HepG2 (cell line): ENCODE results near the gene RASGRP1. TPM values are rescaled to one million over a fixed set of nuclear protein-coding genes. Genes with fewer than 3 reads are reported as not detected.
A peak's percentile ranks its signal among the peaks of the same experiment; 100 is the strongest.

Experiments
- AGO1 ChIP-seq: fragments of 200-400 bp; formaldehyde crosslinking; IDR thresholded peaks from 2 replicates; pipeline ENCODE4 v1.6.1; 2017; ENCODE audit warnings: mild to moderate bottlenecking, low read depth, low read length, moderate library complexity; ENCODE audit not compliant: poor library complexity, severe bottlenecking
- ATF7 ChIP-seq, 2 experiments: fragments of 450-650 bp in 1 of 2; sonication (generic) in 1 of 2; formaldehyde crosslinking in 1 of 2; IDR thresholded peaks; 2 replicates each; pipeline versions ENCODE4 v1.4.0 to v1.6.1; 2016 to 2020; ENCODE audit warnings: antibody characterized with exemption in 1 of 2, mild to moderate bottlenecking in 1 of 2, missing genetic modification reagents in 1 of 2
- ATM ChIP-seq: fragments of 450-650 bp; IDR thresholded peaks from 2 replicates; pipeline ENCODE4 v1.7.1; 2017; ENCODE audit warnings: mild to moderate bottlenecking, borderline replicate concordance
- CREB1 ChIP-seq, 2 experiments: fragments of 450-650 bp in 1 of 2; IDR thresholded peaks; 2 replicates each; pipeline ENCODE4 v1.6.1; 2016 to 2017; ENCODE audit warnings: control low read depth in 1 of 2, mild to moderate bottlenecking in 1 of 2, missing compliant biosample characterization in 1 of 2, missing genetic modification characterization in 1 of 2
- HMGA1 ChIP-seq: sonication (generic); formaldehyde crosslinking; conservative IDR thresholded peaks from 2 replicates; pipeline ENCODE4 v1.4.0; 2020; ENCODE audit warnings: missing genetic modification reagents
- JDP2 ChIP-seq: sonication (generic); formaldehyde crosslinking; IDR thresholded peaks from 2 replicates; pipeline ENCODE4 v1.8.1; 2022; ENCODE audit warnings: missing genetic modification reagents, borderline replicate concordance
- NR2C2 ChIP-seq: sonication (generic); formaldehyde crosslinking; IDR thresholded peaks from 2 replicates; pipeline ENCODE4 v1.4.0; 2020; ENCODE audit warnings: missing genetic modification reagents, mild to moderate bottlenecking, moderate library complexity, borderline replicate concordance
- SALL2 ChIP-seq: sonication (generic); formaldehyde crosslinking; IDR thresholded peaks from 2 replicates; pipeline ENCODE4 v1.8.1; 2023; ENCODE audit warnings: mild to moderate bottlenecking, missing genetic modification reagents, inconsistent platforms
- SOX13 ChIP-seq, 3 experiments: fragments of 450-650 bp in 1 of 3; sonication (generic) in 1 of 3; formaldehyde crosslinking in 1 of 3; IDR thresholded peaks in 2 of 3; conservative IDR thresholded peaks in 1 of 3; 2 replicates each; pipeline versions ENCODE4 v1.5.0 to v1.6.1; 2016 to 2020; ENCODE audit warnings: antibody characterized with exemption in 1 of 3, mild to moderate bottlenecking in 1 of 3, missing compliant biosample characterization in 1 of 3, missing genetic modification reagents in 1 of 3, moderate library complexity in 1 of 3
- SUZ12 ChIP-seq: fragments of 150-350 bp; IDR thresholded peaks from 2 replicates; pipeline ENCODE4 v1.6.1; 2014; ENCODE audit warnings: low read depth, low read length
- ZMYM4 ChIP-seq: sonication (generic); formaldehyde crosslinking; IDR thresholded peaks from 2 replicates; pipeline ENCODE4 v1.8.1; 2023; ENCODE audit warnings: mild to moderate bottlenecking, missing genetic modification reagents
- ZNF296 ChIP-seq: sonication (generic); formaldehyde crosslinking; conservative IDR thresholded peaks from 2 replicates; pipeline ENCODE4 v1.5.0; 2020; ENCODE audit warnings: mild to moderate bottlenecking, missing genetic modification reagents
- ZNF430 ChIP-seq: sonication (generic); formaldehyde crosslinking; IDR thresholded peaks from 2 replicates; pipeline ENCODE4 v1.9.0; 2021; ENCODE audit warnings: mild to moderate bottlenecking, missing genetic modification reagents
- polyA plus RNA-seq, 8 experiments: library from polyadenylated mRNA; depleted of rRNA in 3 of 8; stranded (reverse) in 7 of 8; unstranded in 1 of 8; fragments of >200 nt; fragmentation: Illumina TruSeq in 4 of 8; extraction: Trizol in 4 of 8; gene quantifications; 2 replicates each; pipeline versions ENCODE4 v1.2.1 to v1.2.3, GENCODE V29; 2011 to 2016; ENCODE audit warnings: low read depth in 4 of 8, missing spikeins in 1 of 8, mixed read lengths in 1 of 8; ENCODE audit not compliant: insufficient read depth in 1 of 8
- total RNA-seq, 5 experiments: library from RNA; depleted of rRNA; stranded (reverse); fragments of >200 nt; fragmentation: Illumina TruSeq; extraction: Trizol; gene quantifications; 2 replicates each; pipeline ENCODE4 v1.2.3, GENCODE V29; 2016; ENCODE audit warnings: low read depth in 1 of 5
- TF ChIP-seq, protein P1 (sequence below): sonication (generic); formaldehyde crosslinking; IDR thresholded peaks from 2 replicates; pipeline ENCODE4 v1.5.0; 2020; ENCODE audit warnings: missing genetic modification reagents
- TF ChIP-seq, protein P2 (sequence below): sonication (generic); formaldehyde crosslinking; IDR thresholded peaks from 2 replicates; pipeline ENCODE4 v1.4.0; 2020; ENCODE audit warnings: missing genetic modification reagents
- TF ChIP-seq, protein P3 (sequence below): sonication (generic); formaldehyde crosslinking; IDR thresholded peaks from 2 replicates; pipeline ENCODE4 v1.5.1; 2020; ENCODE audit warnings: missing genetic modification reagents, mild to moderate bottlenecking, borderline replicate concordance
- TF ChIP-seq, protein P4 (sequence below): IDR thresholded peaks from 2 replicates; pipeline ENCODE4 v1.6.1; 2016; ENCODE audit warnings: missing compliant biosample characterization, missing genetic modification reagents, borderline replicate concordance
- TF ChIP-seq, protein P5 (sequence below): sonication (generic); formaldehyde crosslinking; IDR thresholded peaks from 2 replicates; pipeline ENCODE4 v1.5.0; 2020; ENCODE audit warnings: mild to moderate bottlenecking, missing genetic modification reagents

The RASGRP1 gene
- total and polyA plus RNA-seq, 2 of the 13 experiments (the other 11 are each of a cell fraction or from before 2014, with no cell fraction given) = 0.07 TPM; not detected in 1

DNA sequence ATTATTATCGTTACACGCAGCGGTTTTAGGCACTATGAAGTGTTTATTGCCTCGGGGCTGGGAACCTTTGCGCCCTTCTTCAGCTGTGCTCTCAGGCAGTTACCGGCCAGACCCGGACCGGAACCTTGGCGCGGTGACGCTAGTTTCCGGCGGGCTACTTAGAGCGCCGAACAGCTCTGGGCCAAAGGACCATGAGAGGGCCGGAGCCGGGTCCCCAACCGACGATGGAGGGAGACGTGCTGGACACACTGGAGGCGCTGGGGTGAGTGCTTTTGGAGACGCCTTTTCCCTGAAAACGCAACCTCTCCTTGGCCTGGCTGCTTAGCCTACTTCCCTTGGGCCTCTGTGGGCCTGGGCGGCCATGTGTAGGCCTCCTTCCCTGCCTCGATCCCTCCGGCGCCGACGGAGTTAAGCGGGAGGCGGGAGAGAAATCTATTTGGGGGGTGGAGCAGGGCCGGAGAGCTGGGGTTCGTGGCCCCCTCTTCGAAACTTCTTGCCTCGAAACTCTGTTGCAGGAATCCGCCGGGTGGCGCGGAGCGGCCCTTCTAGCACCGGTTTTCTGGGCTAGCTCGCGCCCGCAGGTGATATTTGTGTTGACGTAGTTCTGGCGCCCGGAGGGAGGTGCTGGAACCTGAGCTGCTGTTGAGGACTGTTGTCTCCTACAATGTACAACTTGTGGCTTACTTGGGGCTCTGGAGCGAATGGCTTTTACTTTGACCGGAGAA lies 110.5 kb downstream of the RASGRP1 start, which contains the start of gene FAM98B (continued):
- TF ChIP-seq ZNF430 (CRISPR knock-in tag) (peak; percentile 73; the same call in 1 of the 2 replicates), ATM (no peak), SUZ12 (peak; percentile 17; the same call in 1 of the 2 replicates), SALL2 (CRISPR knock-in tag) (peak; percentile 60; the same call in 1 of the 2 replicates), CREB1 (IDR thresholded peaks at IDR 0.05) (no peak), CREB1 (CRISPR knock-in tag; IDR thresholded peaks at IDR 0.05) (peak; percentile 56), NR2C2 (peak; percentile 96), SOX13 (IDR thresholded peaks at IDR 0.05) (no peak), SOX13 (CRISPR knock-in tag; conservative IDR thresholded peaks at IDR 0.05 in 1 of 2, IDR thresholded peaks at IDR 0.05 in 1 of 2) (peak in 1 of 2 experiments; percentile 58; a peak in 2 of 4 replicates), ZNF296 (no peak), ZMYM4 (CRISPR knock-in tag) (peak; percentile 93), AGO1 (peak; percentile 75), JDP2 (CRISPR knock-in tag) (no peak; the same call in 1 of the 2 replicates), HMGA1 (CRISPR knock-in tag) (no peak), ATF7 (IDR thresholded peaks at IDR 0.05) (no peak), ATF7 (CRISPR knock-in tag; IDR thresholded peaks at IDR 0.05) (peak; percentile 60)
- TF ChIP-seq, protein P1, sequence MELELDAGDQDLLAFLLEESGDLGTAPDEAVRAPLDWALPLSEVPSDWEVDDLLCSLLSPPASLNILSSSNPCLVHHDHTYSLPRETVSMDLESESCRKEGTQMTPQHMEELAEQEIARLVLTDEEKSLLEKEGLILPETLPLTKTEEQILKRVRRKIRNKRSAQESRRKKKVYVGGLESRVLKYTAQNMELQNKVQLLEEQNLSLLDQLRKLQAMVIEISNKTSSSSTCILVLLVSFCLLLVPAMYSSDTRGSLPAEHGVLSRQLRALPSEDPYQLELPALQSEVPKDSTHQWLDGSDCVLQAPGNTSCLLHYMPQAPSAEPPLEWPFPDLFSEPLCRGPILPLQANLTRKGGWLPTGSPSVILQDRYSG = no peak
- TF ChIP-seq, protein P2, sequence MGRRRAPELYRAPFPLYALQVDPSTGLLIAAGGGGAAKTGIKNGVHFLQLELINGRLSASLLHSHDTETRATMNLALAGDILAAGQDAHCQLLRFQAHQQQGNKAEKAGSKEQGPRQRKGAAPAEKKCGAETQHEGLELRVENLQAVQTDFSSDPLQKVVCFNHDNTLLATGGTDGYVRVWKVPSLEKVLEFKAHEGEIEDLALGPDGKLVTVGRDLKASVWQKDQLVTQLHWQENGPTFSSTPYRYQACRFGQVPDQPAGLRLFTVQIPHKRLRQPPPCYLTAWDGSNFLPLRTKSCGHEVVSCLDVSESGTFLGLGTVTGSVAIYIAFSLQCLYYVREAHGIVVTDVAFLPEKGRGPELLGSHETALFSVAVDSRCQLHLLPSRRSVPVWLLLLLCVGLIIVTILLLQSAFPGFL (CRISPR knock-in tag) = no peak
- TF ChIP-seq, protein P3, sequence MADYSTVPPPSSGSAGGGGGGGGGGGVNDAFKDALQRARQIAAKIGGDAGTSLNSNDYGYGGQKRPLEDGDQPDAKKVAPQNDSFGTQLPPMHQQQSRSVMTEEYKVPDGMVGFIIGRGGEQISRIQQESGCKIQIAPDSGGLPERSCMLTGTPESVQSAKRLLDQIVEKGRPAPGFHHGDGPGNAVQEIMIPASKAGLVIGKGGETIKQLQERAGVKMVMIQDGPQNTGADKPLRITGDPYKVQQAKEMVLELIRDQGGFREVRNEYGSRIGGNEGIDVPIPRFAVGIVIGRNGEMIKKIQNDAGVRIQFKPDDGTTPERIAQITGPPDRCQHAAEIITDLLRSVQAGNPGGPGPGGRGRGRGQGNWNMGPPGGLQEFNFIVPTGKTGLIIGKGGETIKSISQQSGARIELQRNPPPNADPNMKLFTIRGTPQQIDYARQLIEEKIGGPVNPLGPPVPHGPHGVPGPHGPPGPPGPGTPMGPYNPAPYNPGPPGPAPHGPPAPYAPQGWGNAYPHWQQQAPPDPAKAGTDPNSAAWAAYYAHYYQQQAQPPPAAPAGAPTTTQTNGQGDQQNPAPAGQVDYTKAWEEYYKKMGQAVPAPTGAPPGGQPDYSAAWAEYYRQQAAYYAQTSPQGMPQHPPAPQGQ = no peak
- TF ChIP-seq, protein P4, sequence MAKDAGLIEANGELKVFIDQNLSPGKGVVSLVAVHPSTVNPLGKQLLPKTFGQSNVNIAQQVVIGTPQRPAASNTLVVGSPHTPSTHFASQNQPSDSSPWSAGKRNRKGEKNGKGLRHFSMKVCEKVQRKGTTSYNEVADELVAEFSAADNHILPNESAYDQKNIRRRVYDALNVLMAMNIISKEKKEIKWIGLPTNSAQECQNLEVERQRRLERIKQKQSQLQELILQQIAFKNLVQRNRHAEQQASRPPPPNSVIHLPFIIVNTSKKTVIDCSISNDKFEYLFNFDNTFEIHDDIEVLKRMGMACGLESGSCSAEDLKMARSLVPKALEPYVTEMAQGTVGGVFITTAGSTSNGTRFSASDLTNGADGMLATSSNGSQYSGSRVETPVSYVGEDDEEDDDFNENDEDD = peak; percentile 75
- TF ChIP-seq, protein P5, sequence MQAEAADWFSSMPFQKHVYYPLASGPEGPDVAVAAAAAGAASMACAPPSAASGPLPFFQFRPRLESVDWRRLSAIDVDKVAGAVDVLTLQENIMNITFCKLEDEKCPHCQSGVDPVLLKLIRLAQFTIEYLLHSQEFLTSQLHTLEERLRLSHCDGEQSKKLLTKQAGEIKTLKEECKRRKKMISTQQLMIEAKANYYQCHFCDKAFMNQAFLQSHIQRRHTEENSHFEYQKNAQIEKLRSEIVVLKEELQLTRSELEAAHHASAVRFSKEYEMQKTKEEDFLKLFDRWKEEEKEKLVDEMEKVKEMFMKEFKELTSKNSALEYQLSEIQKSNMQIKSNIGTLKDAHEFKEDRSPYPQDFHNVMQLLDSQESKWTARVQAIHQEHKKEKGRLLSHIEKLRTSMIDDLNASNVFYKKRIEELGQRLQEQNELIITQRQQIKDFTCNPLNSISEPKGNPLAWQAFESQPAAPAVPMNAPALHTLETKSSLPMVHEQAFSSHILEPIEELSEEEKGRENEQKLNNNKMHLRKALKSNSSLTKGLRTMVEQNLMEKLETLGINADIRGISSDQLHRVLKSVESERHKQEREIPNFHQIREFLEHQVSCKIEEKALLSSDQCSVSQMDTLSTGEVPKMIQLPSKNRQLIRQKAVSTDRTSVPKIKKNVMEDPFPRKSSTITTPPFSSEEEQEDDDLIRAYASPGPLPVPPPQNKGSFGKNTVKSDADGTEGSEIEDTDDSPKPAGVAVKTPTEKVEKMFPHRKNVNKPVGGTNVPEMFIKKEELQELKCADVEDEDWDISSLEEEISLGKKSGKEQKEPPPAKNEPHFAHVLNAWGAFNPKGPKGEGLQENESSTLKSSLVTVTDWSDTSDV = peak; percentile 78
